ENCODE measurements around the gene HSD17B14. TPM values are rescaled to one million over a fixed set of nuclear protein-coding genes. Genes with fewer than 3 reads are reported as not detected.
A peak's percentile ranks its signal among the peaks of the same experiment; 100 is the strongest.

Gene HSD17B14
- total and polyA plus RNA-seq, 2 of the 13 experiments (the other 11 are each of a cell fraction or from before 2014, with no cell fraction given): 0.58 to 1.2 TPM

DNA sequence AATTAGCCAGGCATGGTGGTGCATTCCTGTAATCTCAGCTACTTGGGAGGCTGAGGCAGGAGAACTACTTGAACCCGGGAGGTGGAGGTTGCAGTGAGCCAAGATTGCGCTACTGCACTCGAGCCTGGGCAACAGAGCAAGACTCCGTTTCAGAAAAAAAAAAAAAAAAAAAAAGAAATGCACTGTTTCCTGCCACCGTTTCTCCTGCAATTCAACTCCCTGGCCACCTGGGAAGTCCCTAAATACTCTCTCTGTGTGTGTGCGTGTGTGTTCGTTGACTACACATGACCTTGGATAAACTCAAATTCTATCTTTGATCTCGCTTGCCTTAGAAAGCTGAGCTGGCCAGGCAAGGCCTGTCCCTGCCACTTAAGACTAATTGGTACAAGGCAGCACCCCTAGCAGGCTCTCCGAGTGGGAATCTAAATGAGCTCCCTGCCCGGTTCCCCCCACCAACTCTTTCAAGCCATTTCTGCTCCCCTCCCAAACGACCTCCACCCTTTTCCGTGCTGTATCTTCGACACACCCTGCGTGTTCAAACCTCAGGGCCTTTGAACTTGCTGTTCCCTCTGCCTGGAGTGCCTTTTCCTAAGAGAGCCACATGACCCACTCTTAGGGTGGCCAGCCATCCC is 20.3 kb downstream of the HSD17B14 start (continued):
- TF ChIP-seq, protein P1, sequence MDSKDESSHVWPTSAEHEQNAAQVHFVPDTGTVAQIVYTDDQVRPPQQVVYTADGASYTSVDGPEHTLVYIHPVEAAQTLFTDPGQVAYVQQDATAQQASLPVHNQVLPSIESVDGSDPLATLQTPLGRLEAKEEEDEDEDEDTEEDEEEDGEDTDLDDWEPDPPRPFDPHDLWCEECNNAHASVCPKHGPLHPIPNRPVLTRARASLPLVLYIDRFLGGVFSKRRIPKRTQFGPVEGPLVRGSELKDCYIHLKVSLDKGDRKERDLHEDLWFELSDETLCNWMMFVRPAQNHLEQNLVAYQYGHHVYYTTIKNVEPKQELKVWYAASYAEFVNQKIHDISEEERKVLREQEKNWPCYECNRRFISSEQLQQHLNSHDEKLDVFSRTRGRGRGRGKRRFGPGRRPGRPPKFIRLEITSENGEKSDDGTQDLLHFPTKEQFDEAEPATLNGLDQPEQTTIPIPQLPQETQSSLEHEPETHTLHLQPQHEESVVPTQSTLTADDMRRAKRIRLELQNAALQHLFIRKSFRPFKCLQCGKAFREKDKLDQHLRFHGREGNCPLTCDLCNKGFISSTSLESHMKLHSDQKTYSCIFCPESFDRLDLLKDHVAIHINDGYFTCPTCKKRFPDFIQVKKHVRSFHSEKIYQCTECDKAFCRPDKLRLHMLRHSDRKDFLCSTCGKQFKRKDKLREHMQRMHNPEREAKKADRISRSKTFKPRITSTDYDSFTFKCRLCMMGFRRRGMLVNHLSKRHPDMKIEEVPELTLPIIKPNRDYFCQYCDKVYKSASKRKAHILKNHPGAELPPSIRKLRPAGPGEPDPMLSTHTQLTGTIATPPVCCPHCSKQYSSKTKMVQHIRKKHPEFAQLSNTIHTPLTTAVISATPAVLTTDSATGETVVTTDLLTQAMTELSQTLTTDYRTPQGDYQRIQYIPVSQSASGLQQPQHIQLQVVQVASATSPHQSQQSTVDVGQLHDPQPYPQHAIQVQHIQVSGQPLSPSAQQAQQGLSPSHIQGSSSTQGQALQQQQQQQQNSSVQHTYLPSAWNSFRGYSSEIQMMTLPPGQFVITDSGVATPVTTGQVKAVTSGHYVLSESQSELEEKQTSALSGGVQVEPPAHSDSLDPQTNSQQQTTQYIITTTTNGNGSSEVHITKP (CRISPR knock-in tag; IDR thresholded peaks at IDR 0.05; ENCODE audit: low read depth): no peak
- TF ChIP-seq ASH2L (IDR thresholded peaks at IDR 0.05; ENCODE audit: insufficient read length, low read depth, low read length) (peak; percentile 44), KAT7 (CRISPR knock-in tag; IDR thresholded peaks at IDR 0.05; ENCODE audit: borderline replicate concordance) (0 out of 2 replicates have a peak, but pooled peaks have one; percentile 43), AKNA (CRISPR knock-in tag; IDR thresholded peaks at IDR 0.05; ENCODE audit: borderline replicate concordance) (no peak), ZSCAN12 (CRISPR knock-in tag; IDR thresholded peaks at IDR 0.05) (no peak), TBX3 (IDR thresholded peaks at IDR 0.05; ENCODE audit: borderline replicate concordance) (peak; percentile 47; the same call in 1 of the 2 replicates), SAP130 (CRISPR knock-in tag; IDR thresholded peaks at IDR 0.05; ENCODE audit: low read depth) (peak; percentile 50)
- TF ChIP-seq, protein P2, sequence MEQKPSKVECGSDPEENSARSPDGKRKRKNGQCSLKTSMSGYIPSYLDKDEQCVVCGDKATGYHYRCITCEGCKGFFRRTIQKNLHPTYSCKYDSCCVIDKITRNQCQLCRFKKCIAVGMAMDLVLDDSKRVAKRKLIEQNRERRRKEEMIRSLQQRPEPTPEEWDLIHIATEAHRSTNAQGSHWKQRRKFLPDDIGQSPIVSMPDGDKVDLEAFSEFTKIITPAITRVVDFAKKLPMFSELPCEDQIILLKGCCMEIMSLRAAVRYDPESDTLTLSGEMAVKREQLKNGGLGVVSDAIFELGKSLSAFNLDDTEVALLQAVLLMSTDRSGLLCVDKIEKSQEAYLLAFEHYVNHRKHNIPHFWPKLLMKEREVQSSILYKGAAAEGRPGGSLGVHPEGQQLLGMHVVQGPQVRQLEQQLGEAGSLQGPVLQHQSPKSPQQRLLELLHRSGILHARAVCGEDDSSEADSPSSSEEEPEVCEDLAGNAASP (CRISPR knock-in tag; IDR thresholded peaks at IDR 0.05; ENCODE audit: borderline replicate concordance): peak; percentile 97
- TF ChIP-seq, protein P3, sequence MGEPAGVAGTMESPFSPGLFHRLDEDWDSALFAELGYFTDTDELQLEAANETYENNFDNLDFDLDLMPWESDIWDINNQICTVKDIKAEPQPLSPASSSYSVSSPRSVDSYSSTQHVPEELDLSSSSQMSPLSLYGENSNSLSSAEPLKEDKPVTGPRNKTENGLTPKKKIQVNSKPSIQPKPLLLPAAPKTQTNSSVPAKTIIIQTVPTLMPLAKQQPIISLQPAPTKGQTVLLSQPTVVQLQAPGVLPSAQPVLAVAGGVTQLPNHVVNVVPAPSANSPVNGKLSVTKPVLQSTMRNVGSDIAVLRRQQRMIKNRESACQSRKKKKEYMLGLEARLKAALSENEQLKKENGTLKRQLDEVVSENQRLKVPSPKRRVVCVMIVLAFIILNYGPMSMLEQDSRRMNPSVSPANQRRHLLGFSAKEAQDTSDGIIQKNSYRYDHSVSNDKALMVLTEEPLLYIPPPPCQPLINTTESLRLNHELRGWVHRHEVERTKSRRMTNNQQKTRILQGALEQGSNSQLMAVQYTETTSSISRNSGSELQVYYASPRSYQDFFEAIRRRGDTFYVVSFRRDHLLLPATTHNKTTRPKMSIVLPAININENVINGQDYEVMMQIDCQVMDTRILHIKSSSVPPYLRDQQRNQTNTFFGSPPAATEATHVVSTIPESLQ (CRISPR knock-in tag; conservative IDR thresholded peaks at IDR 0.05): no peak
- TF ChIP-seq, protein P4, sequence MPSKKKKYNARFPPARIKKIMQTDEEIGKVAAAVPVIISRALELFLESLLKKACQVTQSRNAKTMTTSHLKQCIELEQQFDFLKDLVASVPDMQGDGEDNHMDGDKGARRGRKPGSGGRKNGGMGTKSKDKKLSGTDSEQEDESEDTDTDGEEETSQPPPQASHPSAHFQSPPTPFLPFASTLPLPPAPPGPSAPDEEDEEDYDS (CRISPR knock-in tag; IDR thresholded peaks at IDR 0.05): peak; percentile 17; the same call in 1 of the 2 replicates
- TF ChIP-seq, protein P5, sequence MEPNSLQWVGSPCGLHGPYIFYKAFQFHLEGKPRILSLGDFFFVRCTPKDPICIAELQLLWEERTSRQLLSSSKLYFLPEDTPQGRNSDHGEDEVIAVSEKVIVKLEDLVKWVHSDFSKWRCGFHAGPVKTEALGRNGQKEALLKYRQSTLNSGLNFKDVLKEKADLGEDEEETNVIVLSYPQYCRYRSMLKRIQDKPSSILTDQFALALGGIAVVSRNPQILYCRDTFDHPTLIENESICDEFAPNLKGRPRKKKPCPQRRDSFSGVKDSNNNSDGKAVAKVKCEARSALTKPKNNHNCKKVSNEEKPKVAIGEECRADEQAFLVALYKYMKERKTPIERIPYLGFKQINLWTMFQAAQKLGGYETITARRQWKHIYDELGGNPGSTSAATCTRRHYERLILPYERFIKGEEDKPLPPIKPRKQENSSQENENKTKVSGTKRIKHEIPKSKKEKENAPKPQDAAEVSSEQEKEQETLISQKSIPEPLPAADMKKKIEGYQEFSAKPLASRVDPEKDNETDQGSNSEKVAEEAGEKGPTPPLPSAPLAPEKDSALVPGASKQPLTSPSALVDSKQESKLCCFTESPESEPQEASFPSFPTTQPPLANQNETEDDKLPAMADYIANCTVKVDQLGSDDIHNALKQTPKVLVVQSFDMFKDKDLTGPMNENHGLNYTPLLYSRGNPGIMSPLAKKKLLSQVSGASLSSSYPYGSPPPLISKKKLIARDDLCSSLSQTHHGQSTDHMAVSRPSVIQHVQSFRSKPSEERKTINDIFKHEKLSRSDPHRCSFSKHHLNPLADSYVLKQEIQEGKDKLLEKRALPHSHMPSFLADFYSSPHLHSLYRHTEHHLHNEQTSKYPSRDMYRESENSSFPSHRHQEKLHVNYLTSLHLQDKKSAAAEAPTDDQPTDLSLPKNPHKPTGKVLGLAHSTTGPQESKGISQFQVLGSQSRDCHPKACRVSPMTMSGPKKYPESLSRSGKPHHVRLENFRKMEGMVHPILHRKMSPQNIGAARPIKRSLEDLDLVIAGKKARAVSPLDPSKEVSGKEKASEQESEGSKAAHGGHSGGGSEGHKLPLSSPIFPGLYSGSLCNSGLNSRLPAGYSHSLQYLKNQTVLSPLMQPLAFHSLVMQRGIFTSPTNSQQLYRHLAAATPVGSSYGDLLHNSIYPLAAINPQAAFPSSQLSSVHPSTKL (CRISPR knock-in tag; IDR thresholded peaks at IDR 0.05): peak; percentile 53; the same call in 1 of the 2 replicates

All from HepG2 (cell line).